GM19395 (cell line): ENCODE data around the gene BMP6.
"Not testable (repeated sequence)": the region's sequence is repeated elsewhere in the genome, so short reads cannot be mapped to it uniquely, and the experiment has no call there.

Source experiments
- ATAC-seq: cut with Tn5 transposase; IDR thresholded peaks from one replicate; pipeline ENCODE4 v1.9.1; 2021; ENCODE audit warnings: mild to moderate bottlenecking, moderate library complexity; ENCODE audit not compliant: unreplicated experiment

Gene BMP6

DNA sequence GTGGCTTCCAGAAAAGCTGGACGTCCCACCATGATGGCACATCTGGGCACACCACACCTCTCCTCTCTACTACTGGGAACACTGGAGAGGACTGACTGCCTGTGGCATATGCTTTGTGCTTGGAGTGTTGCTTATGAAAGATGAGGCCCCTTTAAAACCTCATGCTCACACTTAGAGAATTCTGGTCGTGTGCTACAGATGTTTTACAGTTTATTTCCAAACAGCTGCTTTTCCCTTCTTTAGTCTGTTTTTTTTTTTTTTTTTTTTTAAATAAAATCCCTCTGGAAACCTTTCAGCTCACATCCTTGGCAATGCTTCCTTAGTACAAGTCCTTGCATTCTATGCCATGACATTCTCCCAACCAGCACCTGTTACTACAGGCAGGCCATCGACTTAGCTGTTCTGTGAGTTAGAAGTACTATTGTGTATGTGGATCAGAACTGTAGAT lies 60.3 kb downstream of the BMP6 start:
- no peak for ATAC-seq

DNA sequence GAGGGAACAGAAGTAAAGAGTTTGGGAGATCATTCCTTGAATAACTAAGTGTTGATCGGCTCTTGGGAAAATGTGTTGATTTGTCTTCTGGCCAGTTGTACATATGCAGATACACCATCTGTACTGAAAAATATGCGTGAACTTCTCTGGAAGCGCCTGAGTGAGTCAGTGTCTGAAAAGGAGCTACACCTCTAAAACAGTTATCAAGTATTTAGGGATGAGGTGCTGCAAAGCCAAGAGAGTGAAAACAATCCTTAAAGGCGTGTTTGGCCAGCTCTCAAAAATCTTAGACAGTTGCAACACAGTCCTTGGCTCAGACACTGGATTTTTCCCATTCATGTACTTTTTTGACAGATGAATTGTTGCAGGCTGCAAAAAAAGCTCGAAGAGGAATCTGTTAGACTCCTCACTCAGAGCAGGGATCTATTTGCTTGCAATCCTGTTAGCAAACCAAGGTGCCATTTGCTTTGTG lies 61.3 kb downstream of the BMP6 start:
- ATAC-seq, result no peak

DNA sequence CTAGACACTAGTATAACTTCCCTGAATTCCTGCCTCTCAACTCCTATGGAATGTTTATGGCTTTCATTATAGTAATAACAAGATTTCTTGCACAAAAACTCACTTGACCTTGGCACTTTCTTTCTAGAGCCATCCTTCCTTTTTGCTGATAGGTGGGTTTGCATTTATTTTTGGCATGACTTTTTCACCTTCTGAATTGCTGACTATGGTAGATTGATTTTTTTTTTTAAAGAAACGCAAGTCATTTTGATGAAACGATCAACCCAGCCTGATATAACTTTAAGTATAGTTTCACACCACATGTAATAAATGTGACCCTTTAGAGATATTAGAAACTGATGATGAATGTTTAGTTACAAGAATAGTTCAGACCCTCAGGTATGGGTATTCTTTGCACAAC lies 61.8 kb downstream of the BMP6 start:
- no peak for ATAC-seq

DNA sequence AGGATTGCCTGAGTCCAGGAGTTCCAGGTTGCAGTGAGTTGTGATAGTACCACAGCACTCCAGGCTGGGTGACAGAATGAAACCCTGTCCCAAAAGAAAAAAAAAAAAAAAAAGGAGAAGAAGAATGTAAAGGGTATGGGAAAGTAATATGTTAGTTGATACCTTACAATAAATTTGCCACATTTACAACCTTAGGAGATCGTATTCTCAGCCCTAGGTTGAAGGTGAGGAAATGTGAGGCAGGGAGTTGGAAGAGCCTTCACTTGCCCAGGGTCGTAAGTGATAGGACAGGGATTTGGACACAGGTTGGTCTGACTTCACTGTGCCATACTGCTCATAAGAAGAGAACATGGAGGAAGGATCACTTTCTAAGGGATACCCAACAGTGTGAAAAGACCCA lies 68.6 kb downstream of the BMP6 start:
- no peak for ATAC-seq

DNA sequence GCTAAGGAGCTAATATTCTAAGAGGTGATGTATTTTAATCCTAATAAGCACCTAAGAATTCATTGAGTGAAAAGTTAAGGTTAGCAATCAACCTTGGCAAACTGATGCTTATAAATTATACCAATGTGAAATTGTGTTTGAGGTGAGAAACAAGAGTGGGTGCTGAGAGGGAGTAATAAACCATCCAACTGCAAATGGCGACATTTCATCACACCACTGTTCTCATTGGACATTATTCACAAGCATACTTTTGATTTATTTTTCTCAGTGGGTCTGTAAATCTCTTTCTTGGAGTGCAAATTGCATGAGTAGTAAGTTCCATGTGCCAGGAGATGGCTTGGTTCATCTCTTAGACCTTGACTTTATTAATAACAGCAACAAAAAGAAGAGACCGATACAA lies 71.5 kb downstream of the BMP6 start:
- no peak for ATAC-seq

DNA sequence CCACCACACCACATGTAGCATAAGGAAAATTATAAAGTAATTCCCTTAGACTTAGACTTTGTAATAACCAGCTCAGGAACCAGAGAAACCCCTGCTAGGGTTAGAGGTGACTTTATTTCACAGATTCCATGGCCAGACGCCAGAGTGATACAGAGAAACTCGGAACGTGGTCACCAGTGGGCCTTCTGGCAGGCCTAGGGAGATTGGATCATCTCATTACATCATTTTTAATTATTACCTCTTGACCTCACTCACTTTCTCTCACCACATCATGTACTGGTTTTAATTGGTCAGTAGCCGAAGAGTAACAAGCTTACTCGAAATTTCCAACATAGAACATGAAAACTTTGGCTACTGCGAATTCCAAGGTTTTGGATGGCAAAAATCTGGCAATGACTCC lies 72.9 kb downstream of the BMP6 start:
- ATAC-seq, result no peak

DNA sequence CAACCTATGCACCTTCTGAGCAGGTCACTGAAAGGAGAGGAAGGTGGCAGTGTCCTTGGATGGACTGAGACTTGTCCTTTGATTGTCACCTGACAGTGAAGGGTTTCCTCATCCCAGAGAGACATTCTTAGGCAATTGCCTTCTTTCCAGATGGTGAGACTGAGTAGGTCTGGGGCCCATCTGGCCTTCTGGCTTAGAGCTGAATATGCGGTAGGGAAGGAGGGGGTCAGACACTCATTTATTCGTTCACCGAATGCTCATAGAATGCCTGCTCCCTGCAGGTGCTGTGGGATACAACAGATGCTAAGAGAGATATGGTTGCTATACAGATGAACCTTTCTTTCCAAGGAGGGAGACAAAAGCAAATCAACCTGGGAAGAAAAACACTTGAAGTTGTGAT lies 76.8 kb downstream of the BMP6 start:
- ATAC-seq, result no peak

DNA sequence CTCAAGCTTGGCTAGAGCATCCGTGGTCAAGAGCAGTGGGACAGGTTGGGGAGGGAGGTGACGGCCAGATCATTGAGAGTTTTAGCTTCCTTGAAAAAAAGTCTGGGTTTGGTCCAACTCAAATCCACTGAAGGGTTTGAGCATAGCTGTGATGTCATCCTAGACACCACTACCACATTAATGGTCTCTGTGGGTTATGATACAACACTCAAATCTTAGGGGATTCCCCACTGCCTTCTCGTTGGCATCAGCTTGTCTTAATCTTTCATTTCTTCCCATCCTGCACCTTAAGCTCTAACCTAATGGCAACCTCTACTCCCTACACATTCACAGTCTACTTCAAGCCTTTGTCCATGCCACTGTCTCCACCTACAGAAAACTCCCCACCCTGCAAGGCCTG lies 77.3 kb downstream of the BMP6 start:
- ATAC-seq, result no peak

DNA sequence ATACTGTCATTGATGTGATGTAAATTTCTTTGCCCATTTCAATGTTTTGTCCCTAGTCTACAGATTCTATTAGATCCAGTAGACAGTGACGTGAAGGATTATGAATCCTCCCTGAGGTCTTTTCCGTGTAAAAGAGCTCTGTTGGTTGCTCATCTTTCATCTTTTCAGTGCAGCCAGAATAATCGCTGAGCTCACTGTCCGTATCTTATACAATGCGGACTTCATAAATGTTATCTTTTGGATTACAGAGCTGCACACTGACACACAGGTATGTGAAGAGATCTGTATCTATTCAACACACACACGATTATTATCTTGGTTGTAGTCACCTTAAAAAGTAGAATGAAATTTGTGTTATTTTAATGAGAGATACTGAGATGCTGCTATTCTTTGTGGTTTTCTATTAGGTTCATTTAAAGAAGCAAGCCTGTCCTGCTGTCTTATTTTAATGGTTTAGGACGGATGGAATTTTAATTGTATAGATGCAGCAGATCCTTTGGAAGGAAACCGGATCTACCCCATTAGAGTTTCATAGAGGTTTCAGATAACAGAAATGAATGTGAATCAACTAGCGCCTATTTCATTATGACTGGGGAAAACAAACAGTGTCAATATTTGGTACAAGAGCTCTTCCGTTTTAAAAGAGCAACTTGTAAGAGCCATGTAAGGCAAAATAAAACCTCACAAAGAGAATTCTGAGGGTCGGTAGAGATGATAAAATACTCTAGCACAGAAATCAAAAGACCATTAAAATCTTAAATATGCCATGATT lies 79.4 kb downstream of the BMP6 start:
- no peak for ATAC-seq

DNA sequence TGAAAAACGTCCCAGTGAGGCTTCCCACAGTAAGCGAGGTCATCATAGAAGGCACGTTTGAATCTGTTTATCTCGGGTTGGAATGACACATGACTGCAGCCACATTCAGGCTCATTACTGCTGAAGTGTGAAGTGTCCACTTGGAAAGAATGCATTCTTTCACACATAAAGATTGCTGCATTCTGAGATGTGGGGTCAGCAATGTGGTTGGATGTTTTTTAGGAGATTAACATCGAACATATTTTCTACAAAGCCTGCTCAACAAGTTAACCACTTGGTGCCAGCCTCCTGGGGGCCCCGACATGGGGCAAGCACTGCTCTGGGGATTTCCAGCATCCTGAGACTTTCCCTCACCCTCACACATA lies 79.9 kb downstream of the BMP6 start:
- ATAC-seq, result no peak

DNA sequence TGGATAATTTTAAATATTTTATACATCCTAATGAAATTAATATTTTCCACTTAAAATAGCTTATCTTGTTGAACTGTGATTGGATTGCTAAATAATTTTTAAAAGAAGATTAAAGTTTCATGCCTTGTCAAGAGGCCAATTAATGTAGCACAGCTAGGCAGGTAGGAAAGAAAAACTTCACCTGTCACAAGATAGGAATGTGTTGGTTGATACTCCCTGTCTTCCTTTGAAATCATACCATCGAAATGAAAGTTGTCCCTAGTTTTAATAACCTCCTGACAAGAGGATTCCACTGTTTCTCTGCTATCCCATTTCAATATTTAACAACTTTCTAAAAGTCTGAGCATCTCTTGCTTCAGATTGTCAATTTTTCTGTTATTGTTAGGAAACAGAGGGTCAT lies 80.8 kb downstream of the BMP6 start:
- no peak for ATAC-seq

DNA sequence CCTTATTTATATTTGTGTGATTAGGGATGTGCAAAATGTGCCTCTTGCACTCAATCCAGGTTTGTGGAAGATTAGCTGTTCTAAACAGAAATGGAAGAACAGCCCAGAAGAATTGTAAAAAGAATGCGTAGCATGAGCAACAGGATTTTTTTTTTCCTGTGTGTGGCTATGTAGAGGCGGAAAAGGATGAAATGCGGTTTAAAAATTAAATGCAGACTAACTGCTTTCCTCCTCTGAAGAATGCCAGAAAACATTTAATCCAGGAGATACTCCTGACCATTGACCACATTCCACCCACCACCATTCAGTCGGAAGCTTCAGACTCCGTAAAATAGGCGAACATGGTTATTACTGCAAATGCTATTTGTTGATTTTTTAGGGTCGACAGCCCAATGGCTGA lies 83.4 kb downstream of the BMP6 start:
- no peak for ATAC-seq

DNA sequence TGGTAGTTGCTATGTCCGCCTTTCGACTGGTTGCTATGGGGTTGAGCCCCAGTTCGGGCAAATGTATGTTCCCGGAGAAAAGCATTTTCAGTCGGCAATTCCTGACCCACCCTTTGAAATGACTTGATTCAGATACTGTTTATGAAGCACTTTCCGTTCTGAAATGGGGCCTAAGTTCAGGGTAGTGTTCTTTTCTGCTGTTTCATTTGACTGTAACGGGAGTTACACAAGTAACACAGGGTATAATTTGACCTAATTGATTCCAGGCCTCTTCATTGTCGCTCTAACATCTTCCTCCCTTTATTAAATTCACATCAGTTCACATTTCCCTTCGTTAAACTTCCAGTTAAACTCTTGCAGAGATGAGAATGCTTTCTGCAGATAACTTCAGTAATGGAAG lies 85.5 kb downstream of the BMP6 start:
- no peak for ATAC-seq

DNA sequence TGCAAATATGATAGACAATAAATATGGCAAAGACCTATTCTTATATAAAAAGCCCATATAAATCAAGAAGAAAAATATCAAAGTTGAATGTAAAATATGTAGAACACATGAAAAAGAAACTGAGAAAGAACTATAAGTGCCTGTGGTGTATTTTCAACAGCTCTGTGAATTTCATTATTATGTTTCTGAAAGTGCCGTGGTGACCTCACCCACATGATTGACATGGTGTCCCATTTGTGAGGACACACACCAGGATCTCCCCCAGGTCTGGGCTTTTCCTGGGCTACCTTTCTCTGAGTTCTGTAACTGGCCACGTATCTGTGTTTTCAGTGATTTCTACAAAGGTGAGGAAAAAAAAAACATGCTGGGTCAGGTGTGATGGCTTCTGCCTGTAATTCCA lies 86.7 kb downstream of the BMP6 start:
- ATAC-seq, result peak; percentile 54

DNA sequence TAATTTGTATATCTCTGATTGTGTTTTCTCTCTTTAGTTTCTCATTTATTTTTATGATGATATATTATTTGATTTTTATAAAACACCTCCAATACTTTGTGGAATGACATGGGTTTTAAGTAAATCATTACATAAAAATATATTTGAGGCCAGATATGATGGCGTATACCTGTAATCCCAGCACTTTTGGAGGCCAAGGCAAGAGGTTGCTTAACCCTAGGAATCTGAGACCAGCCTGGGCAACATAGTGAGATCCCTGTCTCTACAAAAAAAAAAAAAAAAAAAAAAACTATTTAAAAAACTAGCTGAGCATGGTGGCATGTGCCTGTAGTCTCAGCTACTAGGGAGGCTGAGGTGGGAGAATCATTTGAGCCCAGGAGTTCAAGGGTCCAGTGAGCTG lies 87.3 kb downstream of the BMP6 start:
- no peak for ATAC-seq

DNA sequence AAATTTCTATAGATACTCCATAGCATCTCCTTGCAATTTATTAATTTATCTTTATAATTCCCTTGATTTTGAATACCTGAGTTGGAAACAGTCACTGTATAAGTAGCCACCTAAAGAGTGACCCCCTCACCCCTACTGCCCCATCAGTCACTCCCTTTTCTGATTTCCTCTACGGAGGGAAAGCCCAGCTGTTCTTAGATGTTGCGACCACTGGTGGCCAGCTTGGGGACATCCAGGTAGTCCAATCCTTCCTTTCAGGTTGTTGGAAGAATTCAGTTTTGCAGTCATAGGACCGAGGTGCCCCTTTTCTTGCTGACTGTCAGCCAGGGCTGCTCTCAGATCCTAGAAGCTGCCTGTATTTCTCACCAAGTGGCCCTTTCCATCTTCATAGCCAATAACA lies 87.8 kb downstream of the BMP6 start:
- ATAC-seq, result no peak

DNA sequence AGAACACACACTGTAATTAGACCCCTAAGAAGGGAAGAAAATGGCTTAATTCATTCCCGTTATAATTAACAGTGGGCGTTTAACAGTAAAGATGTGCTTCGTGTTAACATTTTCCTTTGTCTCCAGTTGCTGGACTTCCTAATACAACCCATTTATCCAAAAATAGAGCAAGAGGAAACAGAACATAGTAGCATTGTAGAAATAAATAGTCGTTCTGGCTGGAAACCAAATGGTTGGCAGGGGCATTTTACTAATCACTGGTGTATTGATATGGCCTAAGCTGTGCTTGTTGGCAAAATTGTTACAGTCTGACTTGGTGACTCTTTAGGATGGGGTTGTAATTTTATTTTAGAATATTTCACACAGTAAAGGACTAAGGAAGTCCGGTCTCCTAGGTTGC lies 89.8 kb downstream of the BMP6 start:
- ATAC-seq, result no peak

DNA sequence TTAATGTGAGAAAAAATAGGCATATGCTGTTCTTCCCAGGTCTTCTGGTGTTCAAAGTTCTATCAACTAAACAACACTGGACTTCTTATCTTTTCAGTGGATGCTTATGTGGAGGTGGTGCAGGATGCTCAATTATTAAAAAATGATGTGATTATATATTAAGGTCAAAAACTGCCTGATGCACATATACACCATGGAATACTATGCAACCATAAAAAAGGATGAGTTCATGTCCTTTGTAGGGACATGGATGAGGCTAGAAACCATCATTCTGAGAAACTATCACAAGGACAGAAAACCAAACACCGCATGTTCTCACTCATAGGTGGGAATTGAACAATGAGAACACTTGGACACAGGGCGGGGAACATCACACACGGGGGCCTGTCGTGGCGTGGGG lies 91.3 kb downstream of the BMP6 start:
- ATAC-seq, result not testable (repeated sequence)

DNA sequence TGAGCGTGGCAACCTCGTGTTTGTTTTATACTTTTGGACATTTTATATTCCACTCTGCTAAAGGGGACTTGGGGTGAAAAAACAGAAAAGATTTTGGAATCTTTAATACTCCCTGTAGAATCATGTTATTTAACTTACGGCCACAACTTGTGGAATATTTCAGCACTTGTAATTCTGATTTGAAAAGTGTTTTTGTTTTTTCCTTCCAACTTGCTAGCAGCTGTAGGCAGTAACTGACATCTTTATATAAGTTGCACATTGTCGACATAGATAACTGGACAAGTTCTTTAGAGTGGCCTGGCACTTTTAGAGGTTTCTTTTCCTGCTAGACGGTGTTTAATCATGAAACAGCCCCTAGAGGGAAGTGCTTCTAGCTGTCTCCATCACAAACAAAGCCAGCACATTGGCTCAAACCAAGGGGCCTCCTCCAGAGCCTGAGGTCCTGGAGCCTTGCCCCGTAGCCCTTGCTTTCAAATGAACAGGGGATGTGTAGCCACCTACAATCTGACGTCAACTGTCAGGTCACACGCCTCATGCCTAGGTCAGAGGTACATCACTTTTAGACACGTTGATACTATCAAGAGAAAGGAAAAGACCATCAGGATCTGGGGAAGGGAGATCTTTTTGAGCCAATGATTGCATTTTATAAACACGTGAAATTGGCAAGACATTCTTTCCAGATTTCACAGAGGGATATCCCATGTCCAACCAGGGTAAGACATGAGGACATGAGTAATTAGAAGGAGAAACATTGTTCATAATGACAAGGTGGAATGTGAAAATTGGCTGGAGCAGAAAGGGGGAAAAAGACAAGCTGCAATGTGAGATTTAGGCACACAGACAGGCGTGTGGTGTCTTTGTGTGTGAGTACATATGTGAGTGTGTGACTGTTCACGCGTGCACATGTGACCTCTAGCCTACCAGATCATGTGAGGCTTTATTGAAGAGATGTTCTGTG lies 92.6 kb downstream of the BMP6 start:
- ATAC-seq, result no peak

DNA sequence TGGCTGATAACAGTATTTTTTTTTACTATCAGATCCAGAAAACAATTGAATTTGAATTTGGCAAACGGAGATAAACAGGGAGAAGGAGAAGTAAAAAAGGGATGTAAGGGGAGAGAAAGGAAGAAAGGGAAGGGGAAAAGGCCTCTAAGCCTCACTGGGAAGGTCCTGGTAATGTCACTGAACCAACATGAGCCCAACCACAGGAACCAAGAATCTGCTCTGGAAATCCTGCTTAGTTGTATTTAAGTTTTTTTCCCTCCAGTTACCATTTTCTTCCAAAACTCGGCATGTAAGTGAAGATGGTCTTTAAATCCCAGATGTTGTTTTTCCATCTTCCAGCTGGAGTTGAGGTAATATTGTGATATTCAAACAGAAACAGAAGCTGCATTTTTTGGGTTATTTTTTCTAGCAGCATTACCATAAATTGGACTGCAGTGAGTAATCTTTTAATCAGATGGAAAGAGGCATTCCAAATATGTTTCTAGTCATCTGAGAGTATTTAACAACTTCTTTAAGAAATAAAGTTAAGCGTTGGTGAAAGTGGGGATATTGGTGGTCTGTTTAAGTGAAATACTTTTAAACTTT lies 93.6 kb downstream of the BMP6 start:
- no peak for ATAC-seq

DNA sequence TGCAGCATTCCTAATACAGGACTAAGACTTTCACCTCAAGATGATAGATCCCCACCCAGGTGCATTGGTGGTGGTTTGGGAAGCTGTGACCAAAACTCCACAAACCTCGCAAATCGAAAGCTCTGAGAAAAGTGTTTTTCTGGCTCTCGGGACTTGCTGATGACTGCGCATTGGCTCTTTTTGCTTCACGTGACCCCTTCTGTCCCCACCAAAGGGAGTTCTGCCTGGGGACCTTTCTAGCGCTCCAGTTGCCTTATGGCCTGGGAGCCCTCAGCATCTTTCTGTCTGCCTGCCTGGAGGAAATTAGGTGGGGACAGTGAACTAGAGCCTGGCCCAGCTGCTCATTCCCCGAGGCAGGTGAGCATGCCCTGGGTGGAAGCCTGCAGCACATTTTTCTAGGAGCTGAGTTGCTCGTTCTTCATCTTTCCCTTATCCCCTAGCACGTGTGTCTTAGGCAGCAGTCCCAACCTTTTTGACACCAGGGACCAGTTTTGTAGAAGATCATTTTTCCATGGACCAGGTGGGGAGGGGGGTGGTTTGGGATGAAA lies 94.5 kb downstream of the BMP6 start:
- ATAC-seq, result no peak
